Activated CD4-positive, alpha-beta memory T cell treated with anti-CD3 and anti-CD28 coated beads, Interleukin-2, amount 10 ng/mL, durations not matched to agents 7 days and 5 days (primary cell): ENCODE results near the gene CLPX. TPM values are rescaled to one million over a fixed set of nuclear protein-coding genes. Genes with fewer than 3 reads are reported as not detected.
"Not testable (repeated sequence)": the region's sequence is repeated elsewhere in the genome, so short reads cannot be mapped to it uniquely, and the experiment has no call there.

ENCODE experiments used
- CTCF ChIA-PET: fragments of 350-600 bp; sonication (Branson Sonifier 250); formaldehyde crosslinking; loops from one replicate; lab custom pipeline; 2021; ENCODE audit warnings: antibody characterized with exemption, inconsistent platforms; lab: Charles Lee
- POLR2A ChIA-PET: fragments of 350-600 bp; sonication (Branson Sonifier 250); formaldehyde crosslinking; loops from one replicate; lab custom pipeline; 2021; ENCODE audit warnings: antibody characterized with exemption; lab: Charles Lee
- DNase-seq: peaks from one replicate; pipeline ENCODE4 v3.0.0-alpha.2; 2020
- H3K27ac Mint-ChIP-seq: one replicate; pipeline ENCODE4 v1.8.0; 2021; ENCODE audit warnings: mild to moderate bottlenecking, mixed read lengths
- H3K27me3 Mint-ChIP-seq: one replicate; pipeline ENCODE4 v1.8.0; 2021; ENCODE audit warnings: mixed read lengths
- H3K36me3 Mint-ChIP-seq: one replicate; pipeline ENCODE4 v1.8.0; 2021; ENCODE audit warnings: low read depth, mixed read lengths
- H3K4me1 Mint-ChIP-seq: one replicate; pipeline ENCODE4 v1.8.0; 2021; ENCODE audit warnings: mixed read lengths
- H3K4me3 Mint-ChIP-seq: one replicate; pipeline ENCODE4 v1.8.0; 2021; ENCODE audit warnings: mild to moderate bottlenecking, mixed read lengths
- H3K9me3 Mint-ChIP-seq: one replicate; pipeline ENCODE4 v1.8.0; 2021; ENCODE audit warnings: mixed read lengths
- total RNA-seq, 2 experiments: library from RNA; stranded (reverse); gene quantifications; one replicate each; pipeline ENCODE4 v1.2.3, GENCODE V29; 2021

CLPX gene
- total RNA-seq, 2 experiments from 2014 or later: 48.5 to 57.8 TPM

- Mint-ChIP-seq H3K36me3 (peaks cover 23% of the 10 kb centered on the region), H3K4me3 (no peak overlapping the region), H3K9me3 (no peaks in the 10 kb centered on the region), H3K4me1 (peaks cover 8% of the 10 kb centered on the region), H3K27ac (no peak overlapping the region), H3K27me3 (no peaks in the 10 kb centered on the region)
- ChIA-PET POLR2A (no interaction called here), CTCF (no interaction called here)
- DNase-seq: no peak
These were observed 79.0 kb downstream of the CLPX start for GRCh38 chr15:65106011-65106590.

GRCh38 chr15:65105038-65105437, 80.1 kb downstream of the CLPX start:
- no peaks in the 10 kb centered on the region for H3K27me3 Mint-ChIP-seq
- ChIA-PET POLR2A (no interaction called here), CTCF (no interaction called here)
- no peak for DNase-seq
- no peaks in the 10 kb centered on the region for H3K9me3 Mint-ChIP-seq
- no peak overlapping the region for H3K27ac Mint-ChIP-seq
- H3K36me3 Mint-ChIP-seq: peaks cover 21% of the 10 kb centered on the region
- H3K4me1 Mint-ChIP-seq: peaks cover 6% of the 10 kb centered on the region
- H3K4me3 Mint-ChIP-seq: no peak overlapping the region

- Mint-ChIP-seq H3K9me3 (no peaks in the 10 kb centered on the region), H3K27me3 (no peaks in the 10 kb centered on the region), H3K27ac (no peak overlapping the region), H3K4me1 (peaks cover 6% of the 10 kb centered on the region), H3K36me3 (peaks cover 25% of the 10 kb centered on the region), H3K4me3 (no peak overlapping the region)
- no peak for DNase-seq
- ChIA-PET POLR2A (interaction anchor here (0.9 kb wide), 1 partner anchor 113 kb away, joined by 3 read pairs; the partner anchor contains the start of gene SPG21), CTCF (interaction anchor here (1.2 to 2.6 kb wide), 3 partner anchors 12 to 69 kb away, joined by 4 to 18 read pairs (median 4); no protein-coding TSS in a partner anchor)
These were observed 82.2 kb downstream of the CLPX start for GRCh38 chr15:65102912-65103311.

GRCh38 chr15:65101891-65102708, 83.0 kb downstream of the CLPX start:
- no peak for DNase-seq
- POLR2A ChIA-PET: no interaction called here
- Mint-ChIP-seq H3K27ac (no peak overlapping the region), H3K4me3 (no peak overlapping the region), H3K4me1 (peaks cover 6% of the 10 kb centered on the region), H3K36me3 (peaks cover 25% of the 10 kb centered on the region), H3K27me3 (no peaks in the 10 kb centered on the region), H3K9me3 (no peaks in the 10 kb centered on the region)
- CTCF ChIA-PET: interaction anchor here (0.6 to 2.6 kb wide), 13 partner anchors 8 to 880 kb away, joined by 3 to 18 read pairs (median 4); partner anchors contain the start of genes CLPX, PARP16 and PDCD7

GRCh38 chr15:65101411-65101890, 83.7 kb downstream of the CLPX start:
- peaks cover 6% of the 10 kb centered on the region for H3K4me1 Mint-ChIP-seq
- POLR2A ChIA-PET: no interaction called here
- no peaks in the 10 kb centered on the region for H3K27me3 Mint-ChIP-seq
- CTCF ChIA-PET: interaction anchor here (0.6 to 2.6 kb wide), 12 partner anchors 9 to 880 kb away, joined by 3 to 18 read pairs (median 4); partner anchors contain the start of genes CLPX, PARP16 and PDCD7
- no peaks in the 10 kb centered on the region for H3K9me3 Mint-ChIP-seq
- H3K36me3 Mint-ChIP-seq: peaks cover 25% of the 10 kb centered on the region
- DNase-seq: peak; percentile 57
- no peak overlapping the region for H3K4me3 Mint-ChIP-seq
- H3K27ac Mint-ChIP-seq: no peak overlapping the region

GRCh38 chr15:65100442-65100841, 84.7 kb downstream of the CLPX start:
- ChIA-PET POLR2A (no interaction called here), CTCF (interaction anchor here (1.6 kb wide), 1 partner anchor 10 kb away, joined by 5 read pairs; no protein-coding TSS in a partner anchor)
- Mint-ChIP-seq H3K9me3 (no peaks in the 10 kb centered on the region), H3K27ac (no peak overlapping the region), H3K4me3 (no peak overlapping the region), H3K4me1 (no peaks in the 10 kb centered on the region), H3K27me3 (no peaks in the 10 kb centered on the region), H3K36me3 (peaks cover 20% of the 10 kb centered on the region)
- no peak for DNase-seq

- peaks cover 17% of the 10 kb centered on the region for H3K36me3 Mint-ChIP-seq
- H3K27me3 Mint-ChIP-seq, H3K9me3 Mint-ChIP-seq, H3K4me3 Mint-ChIP-seq, H3K27ac Mint-ChIP-seq, POLR2A ChIA-PET, H3K4me1 Mint-ChIP-seq, DNase-seq: not testable (repeated sequence)
- CTCF ChIA-PET: interaction anchor here (0.6 kb wide), 1 partner anchor 14 kb away, joined by 3 read pairs; no protein-coding TSS in a partner anchor
These were observed 85.3 kb downstream of the CLPX start for GRCh38 chr15:65099801-65100200.

GRCh38 chr15:65099336-65099735, 85.8 kb downstream of the CLPX start:
- POLR2A ChIA-PET: no interaction called here
- H3K27me3 Mint-ChIP-seq: no peaks in the 10 kb centered on the region
- no peak for DNase-seq
- no peak overlapping the region for H3K27ac Mint-ChIP-seq
- H3K4me1 Mint-ChIP-seq: no peaks in the 10 kb centered on the region
- no peaks in the 10 kb centered on the region for H3K9me3 Mint-ChIP-seq
- H3K36me3 Mint-ChIP-seq: peaks cover 15% of the 10 kb centered on the region
- H3K4me3 Mint-ChIP-seq: no peak overlapping the region
- CTCF ChIA-PET: interaction anchor here (0.6 kb wide), 1 partner anchor 15 kb away, joined by 3 read pairs; no protein-coding TSS in a partner anchor

Other genes starting within 250 kb of the CLPX start
- gene SPG21, start 195.4 kb downstream of the CLPX start, total RNA-seq: 10 to 100 TPM; 55.6 to 57.2 TPM
- gene MTFMT, start 155.7 kb downstream of the CLPX start, total RNA-seq: 10 to 100 TPM; 13.3 to 15.5 TPM
- not detected for gene SLC51B, start 140.0 kb downstream of the CLPX start, total RNA-seq
- not detected for gene RASL12, start 117.4 kb downstream of the CLPX start, total RNA-seq
- not detected for gene KBTBD13, start 108.6 kb downstream of the CLPX start, total RNA-seq
- 1 to 10 TPM; 3.0 to 3.3 TPM for gene UBAP1L, start 70.1 kb downstream of the CLPX start, total RNA-seq
- gene PDCD7, start 51.5 kb downstream of the CLPX start, total RNA-seq: 10 to 100 TPM; 37.8 to 38.9 TPM
- not detected for gene CILP, start 26.1 kb upstream of the CLPX start, total RNA-seq
- 10 to 100 TPM; 14.9 to 15.7 TPM for gene PARP16, start 101.5 kb upstream of the CLPX start, total RNA-seq
- not detected for gene RNU5A-1, start 110.7 kb upstream of the CLPX start, total RNA-seq
- gene RNU5B-1, start 119.3 kb upstream of the CLPX start, total RNA-seq: 10 to 100 TPM in 1 of 2 experiments, not detected in 1; 12.9 TPM
- gene IGDCC3, start 192.7 kb upstream of the CLPX start, total RNA-seq: not detected
- under 1 TPM; 0.05 to 0.08 TPM for gene IGDCC4, start 237.6 kb upstream of the CLPX start, total RNA-seq